Measurements from ENCODE around the gene FBRSL1. TPM values are rescaled to one million over a fixed set of nuclear protein-coding genes. Genes with fewer than 3 reads are reported as not detected.

FBRSL1 gene
- total and polyA plus RNA-seq, 2 of the 8 experiments (the other 6 are each of a cell fraction or from before 2014, with no cell fraction given), result 18.4 to 109 TPM

GRCh38 chr12:132558042-132558856, 68.3 kb downstream of the FBRSL1 start:
- peaks cover 0 to 10% (median 6%) of the 10 kb centered on the region in 4 experiments; a peak in 5 of 7 replicates for H3K4me1 ChIP-seq (replicated peaks in 1 of 4; ENCODE audit: control insufficient read depth in 3 of 4, insufficient read depth in 4 of 4, low read length in 3 of 4)
- H3K36me3 ChIP-seq (ENCODE audit: control insufficient read depth in 2 of 4, insufficient read depth in 4 of 4, low read length in 3 of 4), result no peaks in the 10 kb centered on the region
- peaks cover 15 to 18% of the 10 kb centered on the region in 2 experiments for H4K20me1 ChIP-seq (replicated peaks in 1 of 2; ENCODE audit: control insufficient read depth in 1 of 2, insufficient read depth in 2 of 2, low read length in 2 of 2)
- H4K5ac ChIP-seq (ENCODE audit: insufficient read length, low read depth, low read length), result no peak overlapping the region
- H4K8ac ChIP-seq (ENCODE audit: extremely low read depth, insufficient read depth, low read length), result peak overlapping the region; percentile 14; the same call in 1 of the 2 replicates
- TF ChIP-seq EZH2 (IDR thresholded peaks at IDR 0.05; ENCODE audit: low read depth, low read length, severe bottlenecking) (peak; percentile 7), TCF12 (IDR thresholded peaks at IDR 0.05; ENCODE audit: low read depth, low read length) (no peak)
- H2BK12ac ChIP-seq (ENCODE audit: low read depth, low read length), result no peak overlapping the region
- no peak overlapping the region for H3K18ac ChIP-seq (ENCODE audit: extremely low read depth, low read length)
- no peak overlapping the region for H3K14ac ChIP-seq (ENCODE audit: insufficient read length)
- peaks cover 16 to 56% (median 47%) of the 10 kb centered on the region in 4 experiments for H3K27me3 ChIP-seq (replicated peaks in 1 of 4; ENCODE audit: control insufficient read depth in 3 of 4, extremely low read depth in 1 of 4, insufficient read depth in 3 of 4, low read length in 3 of 4)
- no peak overlapping the region for H2BK120ac ChIP-seq (replicated peaks; ENCODE audit: low read depth, low read length)
- H4K91ac ChIP-seq (replicated peaks; ENCODE audit: insufficient read length, low read length), result no peak overlapping the region
- H3K4ac ChIP-seq (replicated peaks; ENCODE audit: insufficient read length, low read depth, low read length), result no peak overlapping the region
- H3K9ac ChIP-seq (replicated peaks in 1 of 4; ENCODE audit: extremely low read depth in 1 of 4, low read depth in 3 of 4, low read length in 3 of 4), result no peak overlapping the region
- peaks cover 5% of the 10 kb centered on the region; the same call in 1 of the 2 replicates for H3K23me2 ChIP-seq (ENCODE audit: low read depth, low read length)
- no peaks in the 10 kb centered on the region for H3K9me3 ChIP-seq (ENCODE audit: insufficient read depth in 2 of 2, low read depth in 1 of 2, low read length in 1 of 2)
- DNase-seq (ENCODE audit: low read depth in 1 of 2, low spot score in 2 of 2) (no peak), FAIRE-seq (no peak)
- H2BK15ac ChIP-seq (ENCODE audit: low read length), result peak overlapping the region; percentile 61; the same call in 1 of the 2 replicates
- no peak overlapping the region for H2AFZ ChIP-seq (ENCODE audit: low read length)
- 0 out of 2 replicates have a peak, but pooled peaks cover 3% of the 10 kb centered on the region for H3K79me1 ChIP-seq (ENCODE audit: low read depth, low read length)
- 87% methylated on average over 34 of the region's 35 CpGs; no CpG with 5 or more reads in 1 of the 2 experiments for WGBS, 2 experiments (ENCODE audit: extremely low coverage in 1 of 2, insufficient coverage in 1 of 2, insufficient read length in 1 of 2, insufficient replicate concordance in 2 of 2, low coverage in 1 of 2, low lambda C conversion rate in 2 of 2, missing lambda C conversion rate in 1 of 2)
- no peak overlapping the region for H3K23ac ChIP-seq (ENCODE audit: insufficient read length)
- no peak overlapping the region for H2BK20ac ChIP-seq (ENCODE audit: low read length)
- ChIA-PET CTCF (ENCODE audit: partially characterized antibody) (interaction anchor here (0.7 to 2.8 kb wide), 10 partner anchors 9 to 143 kb away, joined by 3 to 22 read pairs (median 4); no protein-coding TSS in a partner anchor), POLR2A (ENCODE audit: partially characterized antibody) (interaction anchor here (1.1 kb wide), 1 partner anchor 12 kb away, joined by 3 read pairs; no protein-coding TSS in a partner anchor)
- no peak overlapping the region for H2AK5ac ChIP-seq (ENCODE audit: low read depth, low read length)
- no peak overlapping the region for H2BK5ac ChIP-seq (ENCODE audit: low read depth, low read length)
- H3K4me2 ChIP-seq (ENCODE audit: insufficient read depth in 1 of 2, low read depth in 2 of 2, low read length in 2 of 2), result no peak overlapping the region
- H3K79me2 ChIP-seq (ENCODE audit: control insufficient read depth in 1 of 2, insufficient read depth in 2 of 2, low read length in 2 of 2), result peaks cover 3 to 16% of the 10 kb centered on the region in 2 experiments; a peak in 2 of 4 replicates
- H3K27ac ChIP-seq (ENCODE audit: low read depth, low read length), result no peak overlapping the region
- no peak overlapping the region for H3K4me3 ChIP-seq (ENCODE audit: extremely low read depth in 1 of 4, insufficient read depth in 2 of 4, low read depth in 3 of 4, low read length in 4 of 4)
- no peak overlapping the region for H3K56ac ChIP-seq (replicated peaks; ENCODE audit: insufficient read length, low read depth, low read length)
